Caco-2 (cell line): ENCODE measurements around the gene SEPTIN8. TPM values are rescaled to one million over a fixed set of nuclear protein-coding genes. Genes with fewer than 3 reads are reported as not detected.

Experiments
- BruUV-seq: library from RNA; stranded (reverse); fragments of 400-500 nt; replicated peaks from 2 replicates; lab custom pipeline; 2021; lab: Mats Ljungman, UMichigan
- CTCF ChIA-PET: fragments of 300-600 bp; sonication (Branson Sonifier 250); formaldehyde crosslinking; loops from one replicate; lab custom pipeline; 2022; ENCODE audit warnings: antibody characterized with exemption; lab: Charles Lee
- POLR2A ChIA-PET: fragments of 300-600 bp; sonication (Branson Sonifier 250); formaldehyde crosslinking; loops from one replicate; lab custom pipeline; 2022; ENCODE audit warnings: antibody characterized with exemption; lab: Charles Lee
- DNase-seq, 2 experiments: peaks; one replicate each; pipeline versions ENCODE4 v3.0.0 to v3.0.0-alpha.2; 2020 to 2022
- H3K27me3 ChIP-seq: replicated peaks from 2 replicates; pipeline ENCODE4 v1.6.0; 2011; ENCODE audit warnings: low read length; ENCODE audit not compliant: control insufficient read depth, insufficient read depth
- H3K36me3 ChIP-seq: 2 replicates; pipeline ENCODE4 v1.5.1; 2011; ENCODE audit warnings: low read length; ENCODE audit not compliant: control insufficient read depth, insufficient read depth
- H3K4me1 ChIP-seq: fragments of 250-450 bp; sonication (Bioruptor Pico); 2 replicates; pipeline ENCODE4 v1.5.1; 2020; ENCODE audit warnings: mild to moderate bottlenecking
- H3K4me3 ChIP-seq: 2 replicates; pipeline ENCODE4 v1.5.1; 2011; ENCODE audit warnings: low read depth, mild to moderate bottlenecking, control low read depth, low read length
- H3K9me3 ChIP-seq: fragments of 250-450 bp; sonication (Bioruptor Pico); 2 replicates; pipeline ENCODE4 v1.5.1; 2020; ENCODE audit warnings: mild to moderate bottlenecking, moderate library complexity
- H3K27ac Mint-ChIP-seq: one replicate; pipeline ENCODE4 v1.8.0; 2022; ENCODE audit warnings: mixed read lengths; ENCODE audit not compliant: unreplicated experiment
- H3K27me3 Mint-ChIP-seq: one replicate; pipeline ENCODE4 v1.8.0; 2022; ENCODE audit warnings: mixed read lengths; ENCODE audit not compliant: insufficient read depth, unreplicated experiment
- H3K36me3 Mint-ChIP-seq: one replicate; pipeline ENCODE4 v1.8.0; 2022; ENCODE audit warnings: mild to moderate bottlenecking, mixed read lengths; ENCODE audit not compliant: insufficient read depth, unreplicated experiment
- H3K4me1 Mint-ChIP-seq: one replicate; pipeline ENCODE4 v1.8.0; 2022; ENCODE audit warnings: low read depth, mixed read lengths; ENCODE audit not compliant: unreplicated experiment
- H3K4me3 Mint-ChIP-seq: one replicate; pipeline ENCODE4 v1.8.0; 2022; ENCODE audit warnings: mild to moderate bottlenecking, moderate library complexity, mixed read lengths; ENCODE audit not compliant: unreplicated experiment
- H3K9me3 Mint-ChIP-seq: one replicate; pipeline ENCODE4 v1.8.0; 2022; ENCODE audit warnings: mixed read lengths; ENCODE audit not compliant: unreplicated experiment
- intact Hi-C: fragments of 100-400 bp; cut with micrococcal nuclease; formaldehyde crosslinking; loops from one replicate; pipeline ENCODE4 v1.10.0; 2022; ENCODE audit not compliant: unreplicated experiment
- total RNA-seq: library from RNA; stranded (reverse); gene quantifications from 2 replicates; pipeline ENCODE4 v1.2.3, GENCODE V29; 2022
- TF ChIP-seq, protein P1 (sequence below), 2 experiments: fragments of 200-600 bp in 1 of 2; IDR thresholded peaks; 1 replicate in 1 of 2; 2 replicates in 1 of 2; pipeline versions ENCODE4 v1.5.1 to v1.8.0; 2011 to 2022; ENCODE audit warnings: antibody characterized with exemption in 1 of 2, control low read depth in 1 of 2, inconsistent platforms in 1 of 2, low read depth in 1 of 2, low read length in 1 of 2, mild to moderate bottlenecking in 1 of 2, moderate library complexity in 1 of 2; ENCODE audit not compliant: insufficient read depth in 1 of 2, severe bottlenecking in 1 of 2, unreplicated experiment in 1 of 2

SEPTIN8 gene
- total RNA-seq, 1 experiment from 2014 or later = 60.7 TPM

DNA sequence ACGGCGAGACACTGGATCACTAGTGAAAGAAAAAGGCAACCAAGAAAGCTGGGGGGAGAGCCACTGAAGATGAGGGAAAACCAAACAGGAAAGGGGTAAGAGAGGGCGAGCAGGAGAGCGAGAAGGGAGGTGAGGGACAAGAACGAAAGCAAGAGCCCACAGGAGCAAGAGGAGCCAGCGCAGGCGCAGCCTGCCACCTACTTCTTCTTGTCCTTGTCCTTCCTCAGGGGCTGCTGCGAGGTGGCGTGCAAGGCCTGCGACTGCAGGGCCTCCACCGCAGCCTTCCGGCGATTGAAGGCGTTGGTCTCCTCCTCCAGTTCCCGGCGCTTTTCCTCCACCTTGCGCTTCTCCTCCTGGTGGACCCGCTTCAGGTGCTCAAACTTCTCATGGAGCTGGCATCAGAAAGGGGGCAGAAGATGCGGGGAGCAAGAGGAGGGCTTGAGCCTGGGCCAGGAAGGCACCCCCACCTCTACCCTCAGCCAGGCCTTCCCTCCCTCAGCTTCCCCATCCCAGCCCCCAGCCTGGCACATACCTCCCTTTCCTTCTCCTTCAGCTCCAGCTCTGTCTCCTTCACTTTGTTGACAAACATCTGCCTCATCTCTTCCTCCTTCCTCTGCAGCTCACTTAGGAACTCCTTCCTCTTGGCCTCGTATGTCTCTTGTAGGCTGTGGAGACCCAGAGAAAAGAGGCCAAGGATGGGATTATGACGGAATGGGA, 16.3 kb downstream of the SEPTIN8 start:
- DNase-seq = no peak
- intact Hi-C loops = no loop called here
- Histone ChIP-seq H3K36me3 (peaks cover 4% of the 10 kb centered on the region), H3K9me3 (no peaks in the 10 kb centered on the region), H3K27me3 (no peaks in the 10 kb centered on the region), H3K4me3 (no peak overlapping the region), H3K4me1 (no peaks in the 10 kb centered on the region)
- BruUV-seq = no TSS peak
- peaks cover 5% of the 10 kb centered on the region for H3K36me3 Mint-ChIP-seq
- ChIA-PET POLR2A (interaction anchor here (0.6 kb wide), 1 partner anchor 681 kb away, joined by 3 read pairs; no protein-coding TSS in a partner anchor), CTCF (interaction anchor here (0.9 kb wide), 1 partner anchor 47 kb away, joined by 3 read pairs; no protein-coding TSS in a partner anchor)
- H3K27me3 Mint-ChIP-seq = no peaks in the 10 kb centered on the region
- H3K9me3 Mint-ChIP-seq = no peaks in the 10 kb centered on the region
- H3K4me1 Mint-ChIP-seq = no peaks in the 10 kb centered on the region
- TF ChIP-seq, protein P1, sequence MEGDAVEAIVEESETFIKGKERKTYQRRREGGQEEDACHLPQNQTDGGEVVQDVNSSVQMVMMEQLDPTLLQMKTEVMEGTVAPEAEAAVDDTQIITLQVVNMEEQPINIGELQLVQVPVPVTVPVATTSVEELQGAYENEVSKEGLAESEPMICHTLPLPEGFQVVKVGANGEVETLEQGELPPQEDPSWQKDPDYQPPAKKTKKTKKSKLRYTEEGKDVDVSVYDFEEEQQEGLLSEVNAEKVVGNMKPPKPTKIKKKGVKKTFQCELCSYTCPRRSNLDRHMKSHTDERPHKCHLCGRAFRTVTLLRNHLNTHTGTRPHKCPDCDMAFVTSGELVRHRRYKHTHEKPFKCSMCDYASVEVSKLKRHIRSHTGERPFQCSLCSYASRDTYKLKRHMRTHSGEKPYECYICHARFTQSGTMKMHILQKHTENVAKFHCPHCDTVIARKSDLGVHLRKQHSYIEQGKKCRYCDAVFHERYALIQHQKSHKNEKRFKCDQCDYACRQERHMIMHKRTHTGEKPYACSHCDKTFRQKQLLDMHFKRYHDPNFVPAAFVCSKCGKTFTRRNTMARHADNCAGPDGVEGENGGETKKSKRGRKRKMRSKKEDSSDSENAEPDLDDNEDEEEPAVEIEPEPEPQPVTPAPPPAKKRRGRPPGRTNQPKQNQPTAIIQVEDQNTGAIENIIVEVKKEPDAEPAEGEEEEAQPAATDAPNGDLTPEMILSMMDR (IDR thresholded peaks at IDR 0.05; ENCODE audit: insufficient read depth in 1 of 2, low read depth in 1 of 2, low read length in 1 of 2, severe bottlenecking in 1 of 2, unreplicated experiment in 1 of 2) = no peak
- H3K27ac Mint-ChIP-seq = no peak overlapping the region
- H3K4me3 Mint-ChIP-seq = no peak overlapping the region

DNA sequence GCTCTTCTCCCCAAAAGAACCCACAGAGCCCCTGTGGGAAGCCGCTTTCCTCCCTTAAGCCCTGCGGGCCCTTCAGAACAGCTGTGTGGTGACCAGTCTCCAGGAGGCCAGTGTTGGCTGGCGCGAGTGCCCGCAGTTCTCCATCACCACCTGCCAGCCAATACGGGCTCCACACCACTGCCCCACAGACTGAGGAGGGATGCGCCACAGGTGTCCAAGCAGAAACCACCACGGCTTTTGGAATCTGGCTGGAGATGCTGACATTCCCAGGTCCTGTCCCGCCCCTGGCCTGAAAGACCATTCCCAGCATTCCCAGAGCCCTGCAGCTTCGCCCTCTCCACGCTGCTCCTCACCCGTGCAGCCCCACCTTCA, 17.0 kb downstream of the SEPTIN8 start:
- H3K4me1 Mint-ChIP-seq = peaks cover 4% of the 10 kb centered on the region
- TF ChIP-seq, protein P1 (IDR thresholded peaks at IDR 0.05; ENCODE audit: insufficient read depth in 1 of 2, low read depth in 1 of 2, low read length in 1 of 2, severe bottlenecking in 1 of 2, unreplicated experiment in 1 of 2) = no peak
- CTCF ChIA-PET = no interaction called here

DNA sequence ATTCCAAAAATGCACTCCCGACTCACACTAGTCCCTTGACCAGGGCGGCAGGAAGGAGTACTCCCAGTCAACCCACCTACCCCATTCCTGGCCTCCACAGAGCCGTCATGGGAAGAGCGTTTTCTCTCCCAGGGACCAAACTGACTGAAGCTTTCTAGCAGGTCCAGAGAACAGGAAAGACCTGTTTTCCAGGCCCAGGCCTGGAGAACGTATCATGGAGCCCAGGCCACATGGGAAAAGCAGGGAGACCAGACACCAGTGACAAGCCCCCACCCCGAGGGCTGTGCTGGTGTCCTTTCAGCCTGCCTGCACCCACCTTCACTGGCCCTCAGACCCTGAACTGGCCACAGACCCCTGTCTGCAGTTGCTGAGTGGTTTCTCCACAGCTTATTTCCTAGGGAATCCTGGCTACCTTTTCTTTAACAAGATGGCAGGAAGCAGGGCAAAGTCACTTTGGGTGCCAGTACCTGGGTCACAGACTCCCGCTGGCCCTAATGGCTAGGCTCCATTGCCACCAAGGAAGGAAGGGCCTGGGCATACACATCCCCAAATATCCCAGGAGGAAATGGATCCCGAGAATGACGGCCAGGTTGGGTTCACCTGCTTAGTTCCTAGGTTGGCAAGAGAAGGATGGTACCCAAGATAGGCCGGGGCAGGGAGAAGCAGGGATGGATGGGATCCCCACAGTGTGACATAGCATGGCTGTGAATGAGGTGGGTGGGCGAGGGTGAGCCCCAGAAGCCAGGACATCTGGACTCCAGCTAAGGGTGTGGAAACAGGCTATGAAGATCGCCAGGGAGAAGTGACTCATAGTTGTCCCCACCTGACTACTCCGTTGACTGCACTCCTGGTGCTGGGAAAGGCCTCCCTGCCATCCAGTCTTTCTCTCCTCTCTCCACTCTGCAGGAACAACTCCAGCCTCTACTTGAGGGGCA, 17.7 kb downstream of the SEPTIN8 start:
- Mint-ChIP-seq H3K4me3 (no peak overlapping the region), H3K4me1 (peaks cover 6% of the 10 kb centered on the region), H3K27me3 (no peaks in the 10 kb centered on the region), H3K27ac (no peak overlapping the region), H3K9me3 (no peaks in the 10 kb centered on the region), H3K36me3 (peaks cover 5% of the 10 kb centered on the region)
- no peak overlapping the region for H3K4me3 ChIP-seq
- peak; percentile 36 to 55 for DNase-seq
- H3K36me3 ChIP-seq = peaks cover 4% of the 10 kb centered on the region
- no peaks in the 10 kb centered on the region for H3K4me1 ChIP-seq
- CTCF ChIA-PET = no interaction called here
- H3K9me3 ChIP-seq = no peaks in the 10 kb centered on the region
- BruUV-seq = no TSS peak
- POLR2A ChIA-PET = interaction anchor here (0.6 kb wide), 1 partner anchor 17 kb away, joined by 5 read pairs; the partner anchor contains the start of gene SEPTIN8
- TF ChIP-seq, protein P1 (IDR thresholded peaks at IDR 0.05; ENCODE audit: insufficient read depth in 1 of 2, low read depth in 1 of 2, low read length in 1 of 2, severe bottlenecking in 1 of 2, unreplicated experiment in 1 of 2) = no peak
- intact Hi-C loops = loop anchor here (5.0 kb wide), 1 partner anchor 123 kb away; no protein-coding TSS in a partner anchor
- no peaks in the 10 kb centered on the region for H3K27me3 ChIP-seq

More for the DNA sequence above, 17.0 kb downstream of the SEPTIN8 start:
- no peaks in the 10 kb centered on the region for H3K27me3 Mint-ChIP-seq
- BruUV-seq = no TSS peak
- intact Hi-C loops = no loop called here
- peak in 1 of 2 experiments; percentile 29 for DNase-seq
- Histone ChIP-seq H3K4me1 (no peaks in the 10 kb centered on the region), H3K4me3 (no peak overlapping the region), H3K27me3 (no peaks in the 10 kb centered on the region), H3K9me3 (no peaks in the 10 kb centered on the region), H3K36me3 (peaks cover 4% of the 10 kb centered on the region)
- H3K27ac Mint-ChIP-seq = no peak overlapping the region
- no peak overlapping the region for H3K4me3 Mint-ChIP-seq
- POLR2A ChIA-PET = no interaction called here
- H3K36me3 Mint-ChIP-seq = peaks cover 5% of the 10 kb centered on the region
- H3K9me3 Mint-ChIP-seq = no peaks in the 10 kb centered on the region
